HepG2 (cell line): ENCODE measurements around the gene NAP1L4. TPM values are rescaled to one million over a fixed set of nuclear protein-coding genes. Genes with fewer than 3 reads are reported as not detected.
A peak's percentile ranks its signal among the peaks of the same experiment; 100 is the strongest.

ENCODE experiments used
- ATAC-seq: fragments of 200-7000 bp; cut with Tn5 transposase; 3 replicates; pipeline ENCODE4 v1.9.1; 2020; ENCODE audit warnings: mild to moderate bottlenecking, moderate library complexity
- BruUV-seq: library from RNA; stranded (reverse); fragments of 400-500 nt; replicated peaks from 2 replicates; lab custom pipeline; 2021; lab: Mats Ljungman, UMichigan
- CTCF ChIA-PET: fragments of 300-600 bp; formaldehyde crosslinking; extraction: SDS; loops from one replicate; lab custom pipeline; 2021; ENCODE audit warnings: low total read pairs, inconsistent platforms, low intra/inter-chr PET ratio; lab: Yijun Ruan, JAX
- POLR2A ChIA-PET: fragments of 350-600 bp; sonication (Branson Sonifier 250); formaldehyde crosslinking; loops from one replicate; lab custom pipeline; 2020; ENCODE audit warnings: antibody characterized with exemption, inconsistent platforms; lab: Yijun Ruan, JAX
- DNase-seq: peaks from one replicate; pipeline ENCODE4 v3.0.0-alpha.2; 2015; ENCODE audit warnings: low spot score
- FAIRE-seq: peaks from 3 replicates; lab custom pipeline; 2011; peaks lifted over from hg19 to GRCh38; lab: Jason Lieb, UNC
- H2AFZ ChIP-seq: one replicate; pipeline ENCODE4 v1.6.1; 2011; ENCODE audit warnings: low read length, inconsistent platforms
- H3K27ac ChIP-seq: fragments of 300-600 bp; 3 replicates; pipeline ENCODE4 v1.8.0; 2011; ENCODE audit warnings: mixed run types, mild to moderate bottlenecking, mixed read lengths, low read length, inconsistent platforms; ENCODE audit not compliant: insufficient read depth; ENCODE audit errors: extremely low read length
- H3K27me3 ChIP-seq, 2 experiments: fragments of 200-600 bp in 1 of 2; 2 replicates in 1 of 2; 3 replicates in 1 of 2; pipeline versions ENCODE4 v1.6.0 to v1.8.0; 2011; ENCODE audit warnings: low read length in 2 of 2, mild to moderate bottlenecking in 2 of 2, moderate library complexity in 2 of 2, inconsistent platforms in 1 of 2; ENCODE audit not compliant: insufficient read depth in 2 of 2, control insufficient read depth in 1 of 2
- H3K36me3 ChIP-seq, 2 experiments: fragments of 200-600 bp in 1 of 2; replicated peaks in 1 of 2; 2 replicates in 1 of 2; 3 replicates in 1 of 2; pipeline versions ENCODE4 v1.5.1 to v1.8.0; 2011; ENCODE audit warnings: low read length in 2 of 2, inconsistent platforms in 1 of 2; ENCODE audit not compliant: insufficient read depth in 2 of 2, control insufficient read depth in 1 of 2
- H3K4me1 ChIP-seq: 2 replicates; pipeline ENCODE4 v1.5.1; 2012; ENCODE audit warnings: low read length, inconsistent platforms; ENCODE audit not compliant: insufficient read depth
- H3K4me2 ChIP-seq: 2 replicates; pipeline ENCODE4 v1.6.0; 2011; ENCODE audit warnings: low read depth, low read length, inconsistent platforms
- H3K4me3 ChIP-seq, 3 experiments: fragments of 200-600 bp in 1 of 3; sonication (generic), shearing (Covaris generic) in 1 of 3; replicated peaks in 1 of 3; 2 replicates each; pipeline ENCODE4 v1.5.1; 2011 to 2016; ENCODE audit warnings: low read length in 3 of 3, inconsistent platforms in 2 of 3, low read depth in 2 of 3, mild to moderate bottlenecking in 2 of 3, control low read depth in 1 of 3, mixed read lengths in 1 of 3; ENCODE audit not compliant: insufficient read depth in 1 of 3
- H3K79me2 ChIP-seq: one replicate; pipeline ENCODE4 v1.6.1; 2011; ENCODE audit warnings: low read length, inconsistent platforms; ENCODE audit not compliant: insufficient read depth
- H3K9ac ChIP-seq: 2 replicates; pipeline ENCODE4 v1.6.0; 2011; ENCODE audit warnings: mild to moderate bottlenecking, low read depth, low read length, inconsistent platforms; ENCODE audit not compliant: insufficient read depth
- H3K9me3 ChIP-seq: 2 replicates; pipeline ENCODE4 v1.5.1; 2012; ENCODE audit warnings: mild to moderate bottlenecking, low read length
- H4K20me1 ChIP-seq: 2 replicates; pipeline ENCODE4 v1.6.0; 2011; ENCODE audit warnings: inconsistent platforms, mild to moderate bottlenecking, low read length, moderate library complexity; ENCODE audit not compliant: insufficient read depth
- AGO2 ChIP-seq: fragments of 200-400 bp; formaldehyde crosslinking; optimal IDR thresholded peaks from 2 replicates; pipeline ENCODE3; 2017; ENCODE audit warnings: mild to moderate bottlenecking, low read depth, low read length, moderate library complexity
- AKAP8 ChIP-seq: sonication (generic); formaldehyde crosslinking; IDR thresholded peaks from 2 replicates; pipeline ENCODE4 v1.5.1; 2020; ENCODE audit warnings: mild to moderate bottlenecking, missing genetic modification reagents
- CBFB ChIP-seq: sonication (generic); formaldehyde crosslinking; IDR thresholded peaks from 2 replicates; pipeline ENCODE4 v1.4.0; 2020; ENCODE audit warnings: missing genetic modification reagents
- FOXO1 ChIP-seq: sonication (generic); formaldehyde crosslinking; IDR thresholded peaks from 2 replicates; pipeline ENCODE4 v1.4.0; 2020; ENCODE audit warnings: missing genetic modification reagents
- PAF1 ChIP-seq: IDR thresholded peaks from 2 replicates; pipeline ENCODE4 v1.6.1; 2016; ENCODE audit warnings: missing genetic modification reagents, missing compliant biosample characterization
- PAWR ChIP-seq: sonication (generic); formaldehyde crosslinking; IDR thresholded peaks from 2 replicates; pipeline ENCODE4 v1.4.0; 2020; ENCODE audit warnings: missing genetic modification reagents, mild to moderate bottlenecking, borderline replicate concordance
- POLR2G ChIP-seq: fragments of 200-400 bp; formaldehyde crosslinking; IDR thresholded peaks from 2 replicates; pipeline ENCODE4 v1.6.1; 2018; ENCODE audit warnings: mild to moderate bottlenecking, low read depth, low read length, moderate library complexity
- SMARCE1 ChIP-seq: fragments of 450-650 bp; IDR thresholded peaks from 2 replicates; pipeline ENCODE4 v1.6.1; 2017; ENCODE audit warnings: borderline replicate concordance
- TEAD3 ChIP-seq: optimal IDR thresholded peaks from 2 replicates; pipeline ENCODE3; 2016; ENCODE audit warnings: borderline replicate concordance
- ZNF598 ChIP-seq: sonication (generic); formaldehyde crosslinking; IDR thresholded peaks from 2 replicates; pipeline ENCODE4 v1.5.1; 2020; ENCODE audit warnings: mild to moderate bottlenecking, missing genetic modification reagents, borderline replicate concordance
- ZNF687 ChIP-seq: sonication (generic); formaldehyde crosslinking; IDR thresholded peaks from 2 replicates; pipeline ENCODE4 v1.5.1; 2020; ENCODE audit warnings: mild to moderate bottlenecking, missing genetic modification reagents, moderate library complexity
- WGBS: methylation state at CpG from one replicate; pipeline ENCODE4 v1.1.6; 2017; ENCODE audit warnings: low lambda C conversion rate; 5-methylcytosine and 5-hydroxymethylcytosine counted together
- in situ Hi-C: cut with HindIII; loops from 2 replicates; pipeline ENCODE4 v1.10.0; 2017; ENCODE audit warnings: low pct_unique_long_range_greater_than_20kb; ENCODE audit not compliant: extremely low pct_ligation_motif_present
- intact Hi-C: fragments of 100-400 bp; cut with micrococcal nuclease; formaldehyde crosslinking; loops from one replicate; pipeline ENCODE4 v1.10.0; 2022; ENCODE audit not compliant: unreplicated experiment
- polyA plus RNA-seq, 8 experiments: library from polyadenylated mRNA; depleted of rRNA in 3 of 8; stranded (reverse) in 7 of 8; unstranded in 1 of 8; fragments of >200 nt; fragmentation: Illumina TruSeq in 4 of 8; extraction: Trizol in 4 of 8; gene quantifications; 2 replicates each; pipeline versions ENCODE4 v1.2.1 to v1.2.3, GENCODE V29; 2011 to 2016; ENCODE audit warnings: low read depth in 4 of 8, missing spikeins in 1 of 8, mixed read lengths in 1 of 8; ENCODE audit not compliant: insufficient read depth in 1 of 8
- total RNA-seq, 5 experiments: library from RNA; depleted of rRNA; stranded (reverse); fragments of >200 nt; fragmentation: Illumina TruSeq; extraction: Trizol; gene quantifications; 2 replicates each; pipeline ENCODE4 v1.2.3, GENCODE V29; 2016; ENCODE audit warnings: low read depth in 1 of 5
- TF ChIP-seq, protein P1 (sequence below): sonication (generic); formaldehyde crosslinking; IDR thresholded peaks from 2 replicates; pipeline ENCODE4 v1.5.0; 2020; ENCODE audit warnings: mild to moderate bottlenecking, missing genetic modification reagents
- TF ChIP-seq, protein P2 (sequence below): IDR thresholded peaks from 2 replicates; pipeline ENCODE4 v1.6.1; 2016; ENCODE audit warnings: low read depth, borderline replicate concordance

Gene NAP1L4
- total and polyA plus RNA-seq, 2 of the 13 experiments (the other 11 are each of a cell fraction or from before 2014, with no cell fraction given) = 64.0 to 186 TPM

- TF ChIP-seq AKAP8 (peak; percentile 70), TEAD3 (CRISPR knock-in tag) (no peak), SMARCE1 (no peak), PAF1 (CRISPR knock-in tag) (0 out of 2 replicates have a peak, but pooled peaks have one; percentile 71), AGO2 (peak; percentile 80)
- TF ChIP-seq, protein P1, sequence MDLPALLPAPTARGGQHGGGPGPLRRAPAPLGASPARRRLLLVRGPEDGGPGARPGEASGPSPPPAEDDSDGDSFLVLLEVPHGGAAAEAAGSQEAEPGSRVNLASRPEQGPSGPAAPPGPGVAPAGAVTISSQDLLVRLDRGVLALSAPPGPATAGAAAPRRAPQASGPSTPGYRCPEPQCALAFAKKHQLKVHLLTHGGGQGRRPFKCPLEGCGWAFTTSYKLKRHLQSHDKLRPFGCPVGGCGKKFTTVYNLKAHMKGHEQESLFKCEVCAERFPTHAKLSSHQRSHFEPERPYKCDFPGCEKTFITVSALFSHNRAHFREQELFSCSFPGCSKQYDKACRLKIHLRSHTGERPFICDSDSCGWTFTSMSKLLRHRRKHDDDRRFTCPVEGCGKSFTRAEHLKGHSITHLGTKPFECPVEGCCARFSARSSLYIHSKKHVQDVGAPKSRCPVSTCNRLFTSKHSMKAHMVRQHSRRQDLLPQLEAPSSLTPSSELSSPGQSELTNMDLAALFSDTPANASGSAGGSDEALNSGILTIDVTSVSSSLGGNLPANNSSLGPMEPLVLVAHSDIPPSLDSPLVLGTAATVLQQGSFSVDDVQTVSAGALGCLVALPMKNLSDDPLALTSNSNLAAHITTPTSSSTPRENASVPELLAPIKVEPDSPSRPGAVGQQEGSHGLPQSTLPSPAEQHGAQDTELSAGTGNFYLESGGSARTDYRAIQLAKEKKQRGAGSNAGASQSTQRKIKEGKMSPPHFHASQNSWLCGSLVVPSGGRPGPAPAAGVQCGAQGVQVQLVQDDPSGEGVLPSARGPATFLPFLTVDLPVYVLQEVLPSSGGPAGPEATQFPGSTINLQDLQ = no peak
Measured at GRCh38 chr11:2940921-2941821, 51.0 kb downstream of the NAP1L4 start (continued).

DNA sequence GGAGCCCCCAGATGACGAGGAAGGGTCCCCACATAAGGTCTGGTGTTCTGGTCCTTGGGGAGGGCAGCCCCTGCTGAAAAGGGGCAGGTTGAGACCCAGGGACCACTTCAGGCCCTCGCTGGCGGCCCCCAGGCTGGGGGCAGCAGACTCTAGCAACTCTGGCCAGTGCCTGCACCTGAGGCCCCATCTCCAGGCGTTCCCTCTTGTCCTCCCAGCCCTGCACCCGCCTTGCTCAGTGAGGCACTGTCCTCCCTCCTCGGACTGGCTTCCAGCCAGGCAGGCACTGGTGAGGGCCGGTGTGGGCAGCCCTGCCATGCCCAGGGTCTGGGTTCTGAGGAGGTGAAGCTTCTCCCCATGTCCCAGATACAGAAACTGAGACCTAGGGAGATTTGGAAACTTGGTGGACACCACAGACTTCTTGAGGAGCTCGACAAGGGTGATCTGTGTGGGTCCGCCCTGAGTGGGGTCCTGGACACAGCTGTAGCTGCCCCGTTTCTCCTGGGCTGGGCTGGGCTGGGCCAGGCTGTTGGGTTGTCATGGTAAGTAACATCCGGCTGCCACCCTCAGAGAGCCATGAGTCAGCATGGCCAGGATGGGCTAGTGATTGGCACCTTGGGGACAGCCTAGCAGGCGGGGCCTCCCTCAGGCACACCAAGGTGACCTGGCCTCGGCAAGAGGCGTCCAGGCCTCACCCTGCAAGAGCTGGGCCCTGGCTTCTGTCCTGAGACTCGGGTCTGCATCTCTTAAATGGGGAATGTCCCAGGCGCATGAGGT lies 51.8 kb downstream of the NAP1L4 start:
- Histone ChIP-seq H3K79me2 (no peaks in the 10 kb centered on the region), H4K20me1 (peaks cover 12% of the 10 kb centered on the region; the same call in 1 of the 2 replicates), H2AFZ (no peak overlapping the region), H3K4me3 (no peak overlapping the region), H3K27ac (peak overlapping the region; percentile 13), H3K4me1 (peaks cover 14% of the 10 kb centered on the region), H3K9ac (no peak overlapping the region), H3K27me3 (no peaks in the 10 kb centered on the region), H3K36me3 (peaks cover 2 to 21% of the 10 kb centered on the region in 2 experiments; a peak in 3 of 5 replicates), H3K9me3 (peaks cover 15% of the 10 kb centered on the region; the same call in 1 of the 2 replicates), H3K4me2 (no peak overlapping the region)
- DNase-seq (peak; percentile 46), ATAC-seq (peak; percentile 56), FAIRE-seq (no peak)
- WGBS = 70% methylated on average over 6 of the region's 16 CpGs
- POLR2A ChIA-PET = no interaction called here
- intact Hi-C loops = no loop called here
- in situ Hi-C loops = no loop called here
- BruUV-seq = no TSS peak
- CTCF ChIA-PET = no interaction called here
- TF ChIP-seq CBFB (CRISPR knock-in tag) (0 out of 2 replicates have a peak, but pooled peaks have one; percentile 11), ZNF598 (0 out of 2 replicates have a peak, but pooled peaks have one; percentile 46), AKAP8 (0 out of 2 replicates have a peak, but pooled peaks have one; percentile 73), POLR2G (0 out of 2 replicates have a peak, but pooled peaks have one; percentile 42), ZNF687 (peak; percentile 39; the same call in 1 of the 2 replicates), PAWR (CRISPR knock-in tag) (no peak), FOXO1 (CRISPR knock-in tag) (no peak)
- TF ChIP-seq, protein P2, sequence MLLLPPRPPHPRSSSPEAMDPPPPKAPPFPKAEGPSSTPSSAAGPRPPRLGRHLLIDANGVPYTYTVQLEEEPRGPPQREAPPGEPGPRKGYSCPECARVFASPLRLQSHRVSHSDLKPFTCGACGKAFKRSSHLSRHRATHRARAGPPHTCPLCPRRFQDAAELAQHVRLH (CRISPR knock-in tag) = no peak
